IPS-NIHi7 (cell line): ENCODE results near the gene SCD5.

Experiments used
- DNase-seq: peaks from one replicate; pipeline ENCODE4 v3.0.0; 2012; ENCODE audit warnings: mixed read lengths; ENCODE audit errors: extremely low spot score

The SCD5 gene

GRCh38 chr4:82797040-82797404, 1.6 kb downstream of the SCD5 start:
- DNase-seq = peak; percentile 69

GRCh38 chr4:82792912-82793649, 5.5 kb downstream of the SCD5 start:
- no peak for DNase-seq

- no peak for DNase-seq
Measured at GRCh38 chr4:82791179-82791578, 7.4 kb downstream of the SCD5 start.

- no peak for DNase-seq
Measured at GRCh38 chr4:82790060-82790660, 8.4 kb downstream of the SCD5 start.

- DNase-seq = no peak
Measured at GRCh38 chr4:82789025-82789776, 9.4 kb downstream of the SCD5 start.

GRCh38 chr4:82787342-82787741, 11.3 kb downstream of the SCD5 start:
- DNase-seq = no peak

- no peak for DNase-seq
Measured at GRCh38 chr4:82786828-82787227, 11.8 kb downstream of the SCD5 start.

- no peak for DNase-seq
Measured at GRCh38 chr4:82785611-82786400, 12.8 kb downstream of the SCD5 start.

- DNase-seq = no peak
Measured at GRCh38 chr4:82784681-82785610, 13.7 kb downstream of the SCD5 start.

GRCh38 chr4:82782626-82783345, 15.8 kb downstream of the SCD5 start:
- DNase-seq = no peak

- DNase-seq = no peak
Measured at GRCh38 chr4:82780752-82781231, 17.8 kb downstream of the SCD5 start.

- DNase-seq = no peak
Measured at GRCh38 chr4:82780170-82780751, 18.3 kb downstream of the SCD5 start.

- DNase-seq = no peak
Measured at GRCh38 chr4:82779032-82779431, 19.6 kb downstream of the SCD5 start.

GRCh38 chr4:82777857-82778525, 20.6 kb downstream of the SCD5 start:
- no peak for DNase-seq

- DNase-seq = no peak
Measured at GRCh38 chr4:82776925-82777542, 21.6 kb downstream of the SCD5 start.

GRCh38 chr4:82775243-82775642, 23.4 kb downstream of the SCD5 start:
- no peak for DNase-seq

- DNase-seq = no peak
Measured at GRCh38 chr4:82774711-82775171, 23.9 kb downstream of the SCD5 start.

- DNase-seq = no peak
Measured at GRCh38 chr4:82773057-82773456, 25.5 kb downstream of the SCD5 start.

- DNase-seq = no peak
Measured at GRCh38 chr4:82770607-82771006, 28.0 kb downstream of the SCD5 start.
